Subcutaneous adipose tissue (tissue), 4 donors: ENCODE results near the gene ECT2. TPM values are rescaled to one million over a fixed set of nuclear protein-coding genes. Genes with fewer than 3 reads are reported as not detected.

Source experiments
- total RNA-seq, 4 donors: library from RNA; depleted of rRNA; stranded (reverse); fragments of >200 nt; gene quantifications; one replicate each; pipeline ENCODE4 v1.1.0, GENCODE V29; 2016
- TF ChIP-seq, protein P1 (sequence below): fragments of 450-650 bp; IDR thresholded peaks from one replicate; pipeline ENCODE4 v1.5.1; 2016; ENCODE audit warnings: low read depth, mild to moderate bottlenecking, control low read depth, antibody characterized with exemption, moderate library complexity

The ECT2 gene
- total RNA-seq, 4 donors from 2014 or later = 4.7 to 14.7 (median 12.7) TPM

DNA sequence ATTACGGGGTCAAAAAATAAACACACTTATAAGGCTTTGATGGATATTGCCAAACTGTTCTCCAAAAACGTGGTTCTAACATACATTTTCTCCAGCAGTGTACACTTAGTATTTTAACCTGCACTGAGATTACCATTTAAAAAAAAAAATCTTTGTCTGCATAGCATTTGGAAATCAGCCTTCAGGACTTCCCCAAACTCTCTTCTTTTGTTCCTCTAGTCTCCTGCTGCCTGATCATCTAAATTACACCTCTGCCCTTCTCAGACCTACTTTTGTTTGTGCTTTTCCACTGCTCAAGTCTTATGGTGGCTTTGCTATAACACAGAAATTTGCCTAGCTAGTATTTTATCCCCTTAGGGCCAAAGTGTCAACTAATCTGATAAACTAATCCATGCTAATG is 43.5 kb upstream of the ECT2 start:
- TF ChIP-seq, protein P1, sequence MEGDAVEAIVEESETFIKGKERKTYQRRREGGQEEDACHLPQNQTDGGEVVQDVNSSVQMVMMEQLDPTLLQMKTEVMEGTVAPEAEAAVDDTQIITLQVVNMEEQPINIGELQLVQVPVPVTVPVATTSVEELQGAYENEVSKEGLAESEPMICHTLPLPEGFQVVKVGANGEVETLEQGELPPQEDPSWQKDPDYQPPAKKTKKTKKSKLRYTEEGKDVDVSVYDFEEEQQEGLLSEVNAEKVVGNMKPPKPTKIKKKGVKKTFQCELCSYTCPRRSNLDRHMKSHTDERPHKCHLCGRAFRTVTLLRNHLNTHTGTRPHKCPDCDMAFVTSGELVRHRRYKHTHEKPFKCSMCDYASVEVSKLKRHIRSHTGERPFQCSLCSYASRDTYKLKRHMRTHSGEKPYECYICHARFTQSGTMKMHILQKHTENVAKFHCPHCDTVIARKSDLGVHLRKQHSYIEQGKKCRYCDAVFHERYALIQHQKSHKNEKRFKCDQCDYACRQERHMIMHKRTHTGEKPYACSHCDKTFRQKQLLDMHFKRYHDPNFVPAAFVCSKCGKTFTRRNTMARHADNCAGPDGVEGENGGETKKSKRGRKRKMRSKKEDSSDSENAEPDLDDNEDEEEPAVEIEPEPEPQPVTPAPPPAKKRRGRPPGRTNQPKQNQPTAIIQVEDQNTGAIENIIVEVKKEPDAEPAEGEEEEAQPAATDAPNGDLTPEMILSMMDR = no peak

DNA sequence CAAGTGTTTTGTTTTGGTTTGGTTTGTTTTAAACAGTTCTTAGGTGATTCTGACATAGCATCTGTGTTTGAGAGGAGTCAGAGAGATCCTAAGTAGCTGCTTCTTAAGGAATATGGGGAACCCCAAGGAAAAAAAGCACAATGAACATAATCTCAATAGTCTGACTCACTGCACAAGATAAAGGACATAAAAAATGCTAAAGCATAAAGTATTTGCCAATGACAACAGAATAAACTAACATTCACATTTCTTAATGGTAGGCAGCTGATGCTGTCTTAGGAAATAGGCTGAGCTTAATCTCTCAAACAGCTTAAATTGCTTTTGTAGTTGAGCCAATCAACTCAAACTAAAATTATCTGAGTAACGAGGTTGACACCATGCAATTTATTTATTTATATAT is 42.6 kb upstream of the ECT2 start:
- TF ChIP-seq, protein P1 = no peak

DNA sequence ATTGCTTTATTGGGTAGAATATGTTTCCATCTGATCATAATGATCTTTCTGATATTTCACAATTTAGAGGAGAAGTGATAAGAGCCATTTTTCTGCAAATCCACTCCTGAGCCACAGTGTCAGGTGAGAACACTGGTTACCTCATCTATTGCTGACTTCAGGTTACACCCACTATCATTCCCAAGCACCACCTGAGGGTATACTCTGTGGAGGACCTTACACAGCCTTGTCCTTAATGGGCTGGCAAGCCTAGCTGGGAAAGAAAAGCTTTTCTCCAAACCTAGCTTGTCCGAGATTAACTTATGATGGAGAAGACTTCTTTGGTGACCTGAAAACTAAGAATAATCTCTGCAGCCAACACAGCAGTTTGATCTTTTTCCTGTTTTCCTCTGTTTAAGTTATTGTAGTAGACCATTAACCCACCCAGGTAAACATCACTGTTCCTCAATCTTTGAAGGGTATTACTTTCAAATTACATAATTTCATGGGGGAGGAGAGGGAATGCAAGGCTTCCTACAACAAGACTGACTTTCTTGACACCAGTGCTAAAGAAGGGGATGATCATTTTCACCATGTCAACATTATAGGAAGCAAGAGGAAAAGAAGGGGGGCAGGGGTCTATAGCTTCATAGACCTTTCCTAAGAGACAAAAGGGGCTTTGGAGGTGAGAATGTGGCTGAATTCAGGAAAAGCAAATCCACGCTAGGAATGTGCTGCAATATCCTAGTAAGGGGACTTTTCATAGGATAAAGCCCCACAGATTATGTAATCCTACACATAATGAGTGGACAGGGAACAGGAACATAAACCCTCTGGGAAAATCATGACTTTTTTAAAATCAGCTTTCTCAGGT is 41.4 kb upstream of the ECT2 start:
- TF ChIP-seq, protein P1 = no peak

DNA sequence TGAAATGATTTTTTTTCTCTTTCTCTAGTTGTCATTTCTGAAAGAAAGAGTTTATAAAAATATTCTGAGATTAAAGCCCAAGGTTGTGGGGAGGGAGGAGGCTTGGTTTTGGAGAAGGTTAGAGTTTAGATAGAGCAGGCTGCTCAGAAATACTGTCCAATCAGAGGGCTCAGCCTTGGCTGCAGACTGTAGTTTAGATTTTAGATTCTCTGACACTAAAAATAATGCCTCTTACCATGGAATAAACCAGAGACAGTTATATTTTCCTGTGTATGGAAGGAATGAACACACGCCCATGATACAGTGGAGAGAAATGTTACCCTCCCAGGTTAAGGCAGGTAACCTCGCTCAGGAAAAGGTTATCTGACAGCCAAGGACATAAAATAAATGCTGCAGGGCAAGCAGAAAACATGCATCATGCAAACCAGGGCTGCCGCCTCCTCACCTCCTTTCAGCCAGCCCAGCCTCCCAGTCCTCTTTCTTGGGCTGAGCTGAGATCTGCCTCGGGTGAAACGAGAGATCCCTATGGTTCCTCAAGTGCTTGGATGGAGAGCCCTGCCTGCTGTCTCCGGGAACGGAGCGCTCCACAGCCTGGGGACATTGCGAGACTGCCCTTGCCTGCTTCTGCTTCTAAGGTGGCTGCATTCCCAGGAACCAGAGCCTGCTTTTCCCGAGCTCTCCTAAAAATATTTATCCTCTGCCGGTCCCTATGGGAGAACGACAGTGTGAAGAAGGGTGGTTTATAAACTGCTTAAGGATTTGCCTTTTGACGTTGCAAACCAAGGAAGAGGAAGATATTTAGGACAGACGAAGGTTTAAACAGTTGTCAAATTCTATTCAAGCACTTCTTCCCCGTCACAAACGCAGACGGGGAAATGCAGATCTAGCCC is 40.5 kb upstream of the ECT2 start:
- TF ChIP-seq, protein P1 = no peak

DNA sequence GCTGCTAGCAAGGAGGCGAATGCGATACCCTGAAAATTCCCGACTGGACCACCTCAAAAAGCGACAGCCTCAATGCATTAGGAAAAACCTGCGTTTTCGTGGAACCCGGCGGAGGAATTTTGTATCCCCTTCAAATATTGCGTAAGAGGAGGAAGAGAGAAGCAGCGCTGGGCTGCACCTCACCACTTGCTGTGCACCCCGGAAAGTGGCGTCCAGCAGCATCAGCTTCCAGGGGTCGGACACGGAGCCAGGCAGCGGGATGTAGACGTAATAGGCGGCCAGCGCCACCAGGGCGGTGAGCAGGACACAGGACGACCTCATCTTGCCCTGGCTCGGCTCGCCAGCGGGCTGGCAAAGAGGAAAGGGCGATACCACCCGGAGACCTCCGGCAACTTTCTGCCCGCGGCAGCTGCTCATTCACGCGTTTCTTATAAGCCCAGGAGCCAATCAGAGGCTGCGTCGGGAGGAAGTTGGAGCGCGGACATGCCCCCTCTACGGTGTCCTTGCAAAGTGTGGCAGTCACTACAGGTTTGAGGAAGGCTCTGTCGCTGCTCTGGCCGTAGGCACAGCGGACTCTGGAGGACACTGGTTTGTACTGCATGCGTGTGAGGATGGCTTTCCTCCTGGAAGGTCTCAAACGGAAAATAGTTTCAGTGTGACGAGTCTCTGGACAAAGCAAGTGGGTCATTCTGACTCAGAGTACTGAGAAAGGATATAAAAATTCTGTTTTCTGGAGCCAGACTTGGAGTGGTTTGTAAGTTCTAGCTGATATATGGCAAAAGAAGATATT is 39.7 kb upstream of the ECT2 start, which contains the start of gene NCEH1:
Gene NCEH1, minus strand, starts transcription at position 404 of the 790 bp plus-strand sequence. Its CDS starts 83 bp downstream, at position 321.
- TF ChIP-seq, protein P1 = no peak

DNA sequence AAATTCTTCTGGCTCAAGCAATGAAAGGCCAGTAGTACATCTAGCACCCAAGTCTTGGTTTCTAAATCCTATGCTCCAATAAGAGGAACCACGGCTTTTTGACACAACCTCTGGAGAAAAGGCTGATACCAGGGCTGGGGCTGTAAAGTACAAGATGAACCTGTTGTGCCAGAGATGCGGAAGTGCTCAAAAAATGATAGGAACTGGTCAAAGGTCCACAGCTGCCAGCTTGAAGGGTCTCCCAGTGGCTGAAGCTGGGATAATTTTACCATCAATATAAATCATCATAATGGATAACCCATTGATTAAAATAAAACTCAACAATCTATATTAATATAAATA is 39.1 kb upstream of the ECT2 start:
- TF ChIP-seq, protein P1 = no peak
